Neural progenitor cell (in vitro differentiated cells): ENCODE results near the gene PDE6B.

Experiments used
- EZH2 ChIP-seq: fragments of 200-600 bp; sonication (generic); IDR thresholded peaks from 2 replicates; pipeline ENCODE4 v1.6.1; 2017; ENCODE audit warnings: antibody characterized with exemption, mild to moderate bottlenecking, moderate library complexity
- TF ChIP-seq, protein P1 (sequence below): fragments of 200-600 bp; sonication (generic); IDR thresholded peaks from 2 replicates; pipeline ENCODE4 v1.5.1; 2017; ENCODE audit warnings: antibody characterized with exemption, mild to moderate bottlenecking

DNA sequence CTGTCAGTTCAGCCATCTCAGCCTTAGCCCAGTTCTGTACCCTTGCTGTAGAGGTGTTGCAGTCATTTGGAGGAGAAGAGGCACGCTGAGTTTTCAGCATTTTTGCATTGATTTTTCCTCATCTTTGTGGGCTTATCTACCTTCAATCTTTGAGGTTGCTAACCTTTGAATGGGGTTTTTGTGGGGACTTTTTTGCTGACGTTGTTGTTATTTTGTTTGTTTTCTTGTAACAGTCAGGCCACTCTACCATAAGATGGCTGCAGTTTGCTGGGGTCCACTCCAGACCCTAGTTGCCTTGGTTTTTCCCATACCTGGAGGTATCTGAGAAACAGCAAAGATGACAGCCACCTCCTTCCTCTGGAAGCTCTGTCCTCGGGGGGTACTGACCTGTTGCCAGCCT lies 26.4 kb upstream of the PDE6B start:
- TF ChIP-seq, protein P1, sequence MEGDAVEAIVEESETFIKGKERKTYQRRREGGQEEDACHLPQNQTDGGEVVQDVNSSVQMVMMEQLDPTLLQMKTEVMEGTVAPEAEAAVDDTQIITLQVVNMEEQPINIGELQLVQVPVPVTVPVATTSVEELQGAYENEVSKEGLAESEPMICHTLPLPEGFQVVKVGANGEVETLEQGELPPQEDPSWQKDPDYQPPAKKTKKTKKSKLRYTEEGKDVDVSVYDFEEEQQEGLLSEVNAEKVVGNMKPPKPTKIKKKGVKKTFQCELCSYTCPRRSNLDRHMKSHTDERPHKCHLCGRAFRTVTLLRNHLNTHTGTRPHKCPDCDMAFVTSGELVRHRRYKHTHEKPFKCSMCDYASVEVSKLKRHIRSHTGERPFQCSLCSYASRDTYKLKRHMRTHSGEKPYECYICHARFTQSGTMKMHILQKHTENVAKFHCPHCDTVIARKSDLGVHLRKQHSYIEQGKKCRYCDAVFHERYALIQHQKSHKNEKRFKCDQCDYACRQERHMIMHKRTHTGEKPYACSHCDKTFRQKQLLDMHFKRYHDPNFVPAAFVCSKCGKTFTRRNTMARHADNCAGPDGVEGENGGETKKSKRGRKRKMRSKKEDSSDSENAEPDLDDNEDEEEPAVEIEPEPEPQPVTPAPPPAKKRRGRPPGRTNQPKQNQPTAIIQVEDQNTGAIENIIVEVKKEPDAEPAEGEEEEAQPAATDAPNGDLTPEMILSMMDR: no peak
- TF ChIP-seq EZH2: no peak
